PC-3 (cell line): ENCODE data around the gene PAK4. TPM values are rescaled to one million over a fixed set of nuclear protein-coding genes. Genes with fewer than 3 reads are reported as not detected.

Experiments used
- ATAC-seq: fragments of 200-7000 bp; cut with Tn5 transposase; 2 replicates; pipeline ENCODE4 v1.9.1; 2020; ENCODE audit warnings: mild to moderate bottlenecking, moderate library complexity
- BruUV-seq: library from RNA; stranded (reverse); fragments of 400-500 nt; replicated peaks from 2 replicates; lab custom pipeline; 2021; lab: Mats Ljungman, UMichigan
- CTCF ChIA-PET: fragments of 300-600 bp; sonication (Branson Sonifier 250); formaldehyde crosslinking; loops from one replicate; lab custom pipeline; 2022; ENCODE audit warnings: antibody characterized with exemption; lab: Charles Lee
- POLR2A ChIA-PET: fragments of 300-600 bp; sonication (Branson Sonifier 250); formaldehyde crosslinking; loops from one replicate; lab custom pipeline; 2022; ENCODE audit warnings: antibody characterized with exemption; ENCODE audit not compliant: unreplicated experiment; lab: Charles Lee
- DNase-seq: peaks from one replicate; pipeline ENCODE4 v3.0.0-alpha.2; 2015
- H2AFZ ChIP-seq: fragments of 300-600 bp; sonication (generic); 2 replicates; pipeline ENCODE4 v1.6.0; 2016; ENCODE audit warnings: antibody characterized with exemption, low read length
- H3F3A ChIP-seq: fragments of 300-600 bp; sonication (generic); one replicate; pipeline ENCODE4 v1.6.0; 2017; ENCODE audit warnings: antibody characterized with exemption, low read length, control low read depth, mild to moderate bottlenecking; ENCODE audit not compliant: unreplicated experiment
- H3K27ac ChIP-seq: fragments of 300-600 bp; sonication (generic); 2 replicates; pipeline ENCODE4 v1.5.1; 2016; ENCODE audit warnings: mild to moderate bottlenecking, low read length
- H3K27me3 ChIP-seq: fragments of 300-600 bp; sonication (generic); 2 replicates; pipeline ENCODE4 v1.6.1; 2016; ENCODE audit warnings: low read length, mixed read lengths
- H3K36me3 ChIP-seq: fragments of 300-600 bp; sonication (generic); 2 replicates; pipeline ENCODE4 v1.6.1; 2016; ENCODE audit warnings: low read depth, mixed run types, low read length, mixed read lengths
- H3K4me1 ChIP-seq: fragments of 300-600 bp; sonication (generic); 2 replicates; pipeline ENCODE4 v1.5.1; 2016; ENCODE audit warnings: low read length; ENCODE audit not compliant: insufficient read depth
- H3K4me2 ChIP-seq: fragments of 300-600 bp; sonication (generic); 2 replicates; pipeline ENCODE4 v1.6.0; 2016; ENCODE audit warnings: low read length
- H3K4me3 ChIP-seq: fragments of 300-600 bp; sonication (generic); 2 replicates; pipeline ENCODE4 v1.5.1; 2016; ENCODE audit warnings: mild to moderate bottlenecking, low read length, mixed read lengths
- H3K79me2 ChIP-seq: fragments of 300-600 bp; sonication (generic); 2 replicates; pipeline ENCODE4 v1.6.1; 2017; ENCODE audit warnings: low read length, mixed read lengths
- H3K9ac ChIP-seq: fragments of 300-600 bp; sonication (generic); 2 replicates; pipeline ENCODE4 v1.6.0; 2016; ENCODE audit warnings: mild to moderate bottlenecking, low read length
- H3K9me2 ChIP-seq: fragments of 300-600 bp; sonication (generic); replicated peaks from 2 replicates; pipeline ENCODE4 v1.6.1; 2016; ENCODE audit warnings: mixed run types, low read length, mixed read lengths
- H3K9me3 ChIP-seq: fragments of 300-600 bp; sonication (generic); 2 replicates; pipeline ENCODE4 v1.6.1; 2016; ENCODE audit warnings: low read length, mixed read lengths
- H4K20me1 ChIP-seq: fragments of 300-600 bp; sonication (generic); 2 replicates; pipeline ENCODE4 v1.6.1; 2016; ENCODE audit warnings: low read length, mixed read lengths
- EZH2 ChIP-seq: fragments of 300-600 bp; sonication (generic); IDR thresholded peaks from one replicate; pipeline ENCODE4 v1.6.1; 2017; ENCODE audit warnings: antibody characterized with exemption, mild to moderate bottlenecking, low read length; ENCODE audit not compliant: unreplicated experiment
- EZH2phosphoT487 ChIP-seq: fragments of 300-600 bp; sonication (generic); IDR thresholded peaks from 2 replicates; pipeline ENCODE4 v1.6.1; 2018; ENCODE audit warnings: mild to moderate bottlenecking, antibody characterized with exemption, low read length, borderline replicate concordance
- intact Hi-C: fragments of 100-400 bp; cut with micrococcal nuclease; formaldehyde crosslinking; loops from 2 replicates; pipeline ENCODE4 v1.9.0; 2023
- total RNA-seq: library from RNA; depleted of rRNA; stranded (reverse); fragments of >200 nt; gene quantifications from 2 replicates; pipeline ENCODE4 v1.2.3, GENCODE V29; 2014
- TF ChIP-seq, protein P1 (sequence below): fragments of 300-600 bp; sonication (generic); conservative IDR thresholded peaks from 2 replicates; pipeline ENCODE4 v1.5.1; 2017; ENCODE audit warnings: antibody characterized with exemption, low read depth, mild to moderate bottlenecking, low read length

The PAK4 gene
- total RNA-seq, 1 experiment from 2014 or later, result 13.5 TPM

DNA sequence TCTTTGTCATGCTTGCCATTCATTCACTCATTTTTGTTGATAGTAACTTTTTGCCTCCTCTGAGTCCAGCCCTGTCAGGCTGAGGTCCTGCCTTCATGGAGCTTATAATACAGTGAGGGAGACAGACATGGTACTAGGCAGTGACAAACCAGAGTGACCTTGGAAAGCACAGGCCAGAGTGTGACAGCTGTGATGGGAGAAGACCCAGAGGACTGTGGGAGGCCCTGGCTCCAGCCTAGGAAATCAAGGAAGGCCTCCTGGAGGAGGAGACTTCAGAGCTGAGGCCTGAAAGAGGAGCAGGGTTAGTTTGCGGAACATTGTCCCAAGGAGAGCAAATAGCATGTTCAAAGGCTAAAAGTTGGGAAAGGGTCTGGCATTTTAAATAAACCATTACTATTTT, 20.5 kb downstream of the PAK4 start:
- DNase-seq (no peak), ATAC-seq (no peak)
- no peak overlapping the region for H3K4me2 ChIP-seq
- no peaks in the 10 kb centered on the region for H3K9me3 ChIP-seq
- intact Hi-C loops, result no loop called here
- H3K27ac ChIP-seq, result no peak overlapping the region
- POLR2A ChIA-PET, result no interaction called here
- no peaks in the 10 kb centered on the region for H3K36me3 ChIP-seq
- H4K20me1 ChIP-seq, result no peaks in the 10 kb centered on the region
- H3K9me2 ChIP-seq, result no peaks in the 10 kb centered on the region
- no peaks in the 10 kb centered on the region for H3K4me1 ChIP-seq
- CTCF ChIA-PET, result interaction anchor here (0.7 kb wide), 1 partner anchor 1768 kb away, joined by 5 read pairs; no protein-coding TSS in a partner anchor
- H3K27me3 ChIP-seq, result no peaks in the 10 kb centered on the region
- TF ChIP-seq, protein P1, sequence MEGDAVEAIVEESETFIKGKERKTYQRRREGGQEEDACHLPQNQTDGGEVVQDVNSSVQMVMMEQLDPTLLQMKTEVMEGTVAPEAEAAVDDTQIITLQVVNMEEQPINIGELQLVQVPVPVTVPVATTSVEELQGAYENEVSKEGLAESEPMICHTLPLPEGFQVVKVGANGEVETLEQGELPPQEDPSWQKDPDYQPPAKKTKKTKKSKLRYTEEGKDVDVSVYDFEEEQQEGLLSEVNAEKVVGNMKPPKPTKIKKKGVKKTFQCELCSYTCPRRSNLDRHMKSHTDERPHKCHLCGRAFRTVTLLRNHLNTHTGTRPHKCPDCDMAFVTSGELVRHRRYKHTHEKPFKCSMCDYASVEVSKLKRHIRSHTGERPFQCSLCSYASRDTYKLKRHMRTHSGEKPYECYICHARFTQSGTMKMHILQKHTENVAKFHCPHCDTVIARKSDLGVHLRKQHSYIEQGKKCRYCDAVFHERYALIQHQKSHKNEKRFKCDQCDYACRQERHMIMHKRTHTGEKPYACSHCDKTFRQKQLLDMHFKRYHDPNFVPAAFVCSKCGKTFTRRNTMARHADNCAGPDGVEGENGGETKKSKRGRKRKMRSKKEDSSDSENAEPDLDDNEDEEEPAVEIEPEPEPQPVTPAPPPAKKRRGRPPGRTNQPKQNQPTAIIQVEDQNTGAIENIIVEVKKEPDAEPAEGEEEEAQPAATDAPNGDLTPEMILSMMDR, result no peak
- BruUV-seq, result no TSS peak
- no peaks in the 10 kb centered on the region for H3F3A ChIP-seq
- H2AFZ ChIP-seq, result no peak overlapping the region
- H3K79me2 ChIP-seq, result peaks cover 71% of the 10 kb centered on the region
- H3K4me3 ChIP-seq, result no peak overlapping the region
- H3K9ac ChIP-seq, result no peak overlapping the region

DNA sequence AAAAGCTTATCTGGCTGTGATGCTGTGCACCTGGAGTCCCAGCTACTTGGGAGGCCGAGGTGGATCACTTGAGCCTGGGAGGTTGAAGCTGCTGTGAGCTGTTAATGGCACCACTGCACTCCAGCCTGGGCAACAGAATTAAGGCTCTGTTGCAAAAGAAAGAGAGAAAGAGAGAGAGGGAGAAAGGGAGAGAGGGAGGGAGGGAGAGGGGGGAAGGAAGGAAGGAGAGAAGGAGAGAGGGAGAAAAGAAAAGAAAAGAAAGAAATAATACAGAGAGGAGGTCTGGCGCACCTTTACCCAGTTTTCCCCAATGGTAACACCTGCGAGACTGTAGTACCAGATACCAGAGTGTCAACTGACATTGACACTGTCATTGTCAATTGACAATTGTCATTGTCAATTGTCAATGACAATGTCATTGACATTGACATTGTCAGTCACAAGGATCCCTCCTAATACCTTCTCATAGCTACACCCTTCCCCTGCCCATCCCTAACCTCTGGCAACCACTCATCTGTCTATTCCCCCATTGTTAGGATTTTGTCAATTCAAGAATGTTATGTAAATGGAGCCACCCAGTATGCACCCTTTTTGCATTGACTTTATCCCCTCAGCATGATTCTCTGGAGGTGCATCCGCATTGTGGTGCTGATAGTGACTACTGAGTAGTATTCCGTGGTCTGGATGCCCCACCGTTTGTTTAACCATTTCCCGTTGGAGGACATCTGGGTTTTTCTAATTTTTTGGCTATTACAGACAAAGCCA, 21.3 kb downstream of the PAK4 start:
- no peak overlapping the region for H3K4me2 ChIP-seq
- BruUV-seq, result no TSS peak
- CTCF ChIA-PET, result interaction anchor here (0.7 kb wide), 1 partner anchor 1767 kb away, joined by 5 read pairs; no protein-coding TSS in a partner anchor
- TF ChIP-seq EZH2phosphoT487 (no peak), EZH2 (no peak)
- TF ChIP-seq, protein P1, result no peak
- H2AFZ ChIP-seq, result no peak overlapping the region
- H3K79me2 ChIP-seq, result peaks cover 71% of the 10 kb centered on the region
- intact Hi-C loops, result no loop called here
- POLR2A ChIA-PET, result no interaction called here
- no peaks in the 10 kb centered on the region for H3F3A ChIP-seq
- no peaks in the 10 kb centered on the region for H4K20me1 ChIP-seq
- H3K36me3 ChIP-seq, result no peaks in the 10 kb centered on the region
- no peaks in the 10 kb centered on the region for H3K9me2 ChIP-seq
- H3K27ac ChIP-seq, result no peak overlapping the region
- no peak overlapping the region for H3K4me3 ChIP-seq
- no peaks in the 10 kb centered on the region for H3K4me1 ChIP-seq
- H3K9me3 ChIP-seq, result no peaks in the 10 kb centered on the region
- no peaks in the 10 kb centered on the region for H3K27me3 ChIP-seq
- no peak overlapping the region for H3K9ac ChIP-seq
- DNase-seq, result no peak
- no peak for ATAC-seq

DNA sequence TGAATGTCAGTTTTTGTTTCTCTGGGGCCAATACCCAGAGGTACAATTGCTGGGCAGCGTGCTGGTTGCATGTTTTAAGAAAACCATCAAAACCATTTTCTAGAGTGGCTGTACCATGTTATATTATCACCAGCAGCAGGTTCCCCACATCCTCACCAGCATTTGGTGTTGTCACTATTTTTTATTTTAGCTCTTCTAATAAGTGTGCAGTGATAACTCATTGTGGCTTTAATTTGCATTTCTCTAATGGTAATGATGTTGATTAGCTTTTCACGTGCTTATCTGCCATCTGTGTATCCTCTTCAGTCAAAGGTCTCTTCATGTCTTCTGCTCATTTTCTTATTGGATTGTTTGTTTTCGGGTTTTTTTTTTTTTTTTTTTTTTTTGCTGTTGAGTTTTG, 21.9 kb downstream of the PAK4 start:
- no peak overlapping the region for H3K4me2 ChIP-seq
- ChIA-PET CTCF (no interaction called here), POLR2A (no interaction called here)
- H3K9me3 ChIP-seq, result no peaks in the 10 kb centered on the region
- DNase-seq (no peak), ATAC-seq (no peak)
- H3K27ac ChIP-seq, result no peak overlapping the region
- no peak for TF ChIP-seq EZH2phosphoT487
- TF ChIP-seq EZH2, result no peak
- TF ChIP-seq, protein P1, result no peak
- no peak overlapping the region for H3K9ac ChIP-seq
- H3K79me2 ChIP-seq, result peaks cover 70% of the 10 kb centered on the region
- H3K9me2 ChIP-seq, result no peaks in the 10 kb centered on the region
- no peaks in the 10 kb centered on the region for H4K20me1 ChIP-seq
- no TSS peak for BruUV-seq
- H2AFZ ChIP-seq, result no peak overlapping the region
- H3K36me3 ChIP-seq, result no peaks in the 10 kb centered on the region
- H3F3A ChIP-seq, result no peaks in the 10 kb centered on the region
- intact Hi-C loops, result no loop called here
- no peaks in the 10 kb centered on the region for H3K4me1 ChIP-seq
- H3K4me3 ChIP-seq, result no peak overlapping the region
- H3K27me3 ChIP-seq, result no peaks in the 10 kb centered on the region
